Activated naive CD8-positive, alpha-beta T cell treated with anti-CD3 and anti-CD28 coated beads for 36 hours (primary cell): ENCODE data around the gene MYF6. TPM values are rescaled to one million over a fixed set of nuclear protein-coding genes. Genes with fewer than 3 reads are reported as not detected.

Experiments
- DNase-seq: peaks from one replicate; pipeline ENCODE4 v3.0.0; 2021
- H3K27ac Mint-ChIP-seq: one replicate; pipeline ENCODE4 v1.8.0; 2022; ENCODE audit warnings: mild to moderate bottlenecking, moderate library complexity, mixed read lengths
- H3K27me3 Mint-ChIP-seq: one replicate; pipeline ENCODE4 v1.8.0; 2022; ENCODE audit warnings: mild to moderate bottlenecking, mixed read lengths
- H3K36me3 Mint-ChIP-seq: one replicate; pipeline ENCODE4 v1.8.0; 2021; ENCODE audit warnings: mild to moderate bottlenecking, mixed read lengths
- H3K4me1 Mint-ChIP-seq: one replicate; pipeline ENCODE4 v1.8.0; 2021; ENCODE audit warnings: mixed read lengths
- H3K4me3 Mint-ChIP-seq: one replicate; pipeline ENCODE4 v1.8.0; 2022; ENCODE audit warnings: mild to moderate bottlenecking, moderate library complexity, mixed read lengths
- H3K9me3 Mint-ChIP-seq: one replicate; pipeline ENCODE4 v1.8.0; 2022; ENCODE audit warnings: mixed read lengths
- total RNA-seq, 2 experiments: library from RNA; stranded (reverse); gene quantifications; one replicate each; pipeline ENCODE4 v1.2.3, GENCODE V29; 2021

The MYF6 gene
- total RNA-seq, 2 experiments from 2014 or later = not detected

DNA sequence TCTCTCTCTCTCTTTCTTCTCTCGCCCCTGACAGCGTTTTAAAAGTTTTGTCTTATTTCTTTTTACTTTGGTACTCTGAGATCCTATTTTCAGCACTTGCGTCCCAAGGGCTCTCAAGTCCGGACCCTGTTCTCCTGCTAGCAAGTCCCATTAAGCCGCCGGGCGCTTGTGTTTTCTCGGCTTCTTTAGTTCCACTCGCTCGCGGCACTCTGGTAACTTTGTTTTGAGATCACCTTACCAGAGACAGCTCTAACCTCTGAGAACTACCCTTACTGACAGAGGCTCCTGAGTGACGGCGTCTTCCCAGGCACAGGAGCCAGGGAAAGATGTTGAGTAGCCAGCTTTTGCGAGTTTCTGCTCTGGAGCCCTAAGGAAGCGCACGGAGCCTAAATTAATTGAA, 6.6 kb downstream of the MYF6 start:
- Mint-ChIP-seq H3K36me3 (no peaks in the 10 kb centered on the region), H3K27me3 (peaks cover 75% of the 10 kb centered on the region), H3K4me1 (no peaks in the 10 kb centered on the region), H3K9me3 (no peaks in the 10 kb centered on the region), H3K27ac (no peak overlapping the region), H3K4me3 (no peak overlapping the region)
- no peak for DNase-seq

DNA sequence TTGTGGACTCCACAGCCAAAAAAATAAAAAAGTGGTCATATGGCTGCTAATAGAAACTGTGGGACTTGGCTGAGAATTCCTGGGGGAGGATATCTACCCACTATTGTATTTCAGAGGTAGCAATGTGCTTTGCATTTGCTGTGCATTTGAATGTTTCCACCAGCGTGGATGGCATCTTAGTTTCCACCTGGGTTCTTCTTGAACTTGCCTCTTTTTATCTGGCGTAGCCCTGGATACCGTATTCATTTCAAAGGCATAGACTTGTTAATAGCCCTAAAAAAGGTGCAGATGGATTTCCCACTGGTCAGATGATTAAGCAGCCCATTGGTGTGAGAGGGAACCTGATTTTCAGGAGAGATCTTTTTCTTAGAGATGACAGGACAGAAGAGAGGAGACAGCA, 7.4 kb downstream of the MYF6 start:
- no peaks in the 10 kb centered on the region for H3K36me3 Mint-ChIP-seq
- DNase-seq = no peak
- H3K4me1 Mint-ChIP-seq = no peaks in the 10 kb centered on the region
- H3K4me3 Mint-ChIP-seq = no peak overlapping the region
- H3K9me3 Mint-ChIP-seq = no peaks in the 10 kb centered on the region
- H3K27me3 Mint-ChIP-seq = peaks cover 68% of the 10 kb centered on the region
- no peak overlapping the region for H3K27ac Mint-ChIP-seq

DNA sequence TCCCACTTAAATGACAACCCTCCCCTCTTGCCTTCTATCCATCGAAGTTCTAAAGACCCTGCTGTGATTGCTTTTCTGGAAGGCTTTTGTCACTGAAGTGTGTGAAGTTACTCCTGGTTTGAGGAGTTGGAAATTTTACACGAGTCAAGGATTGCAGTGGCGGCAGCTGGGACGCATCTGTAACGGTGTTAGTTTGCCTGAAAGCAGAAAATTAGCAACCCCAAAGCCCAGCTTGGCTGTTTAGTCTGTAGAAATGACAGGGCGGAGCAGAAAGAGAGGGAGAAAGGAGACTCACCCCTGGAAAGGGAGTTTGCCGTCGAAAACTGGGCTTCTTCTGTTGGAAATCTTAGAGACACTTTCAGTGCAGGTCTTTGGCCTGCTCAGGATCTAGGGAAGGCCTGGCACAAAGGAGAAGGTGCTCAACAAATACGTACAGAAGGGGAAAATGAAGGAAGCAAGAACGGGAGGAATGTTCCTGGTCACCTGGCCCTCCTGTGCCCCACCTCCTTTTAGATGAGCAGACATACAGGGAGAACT, 8.3 kb downstream of the MYF6 start:
- Mint-ChIP-seq H3K4me1 (no peaks in the 10 kb centered on the region), H3K36me3 (no peaks in the 10 kb centered on the region), H3K27me3 (peaks cover 58% of the 10 kb centered on the region), H3K9me3 (no peaks in the 10 kb centered on the region), H3K4me3 (no peak overlapping the region), H3K27ac (no peak overlapping the region)
- no peak for DNase-seq

DNA sequence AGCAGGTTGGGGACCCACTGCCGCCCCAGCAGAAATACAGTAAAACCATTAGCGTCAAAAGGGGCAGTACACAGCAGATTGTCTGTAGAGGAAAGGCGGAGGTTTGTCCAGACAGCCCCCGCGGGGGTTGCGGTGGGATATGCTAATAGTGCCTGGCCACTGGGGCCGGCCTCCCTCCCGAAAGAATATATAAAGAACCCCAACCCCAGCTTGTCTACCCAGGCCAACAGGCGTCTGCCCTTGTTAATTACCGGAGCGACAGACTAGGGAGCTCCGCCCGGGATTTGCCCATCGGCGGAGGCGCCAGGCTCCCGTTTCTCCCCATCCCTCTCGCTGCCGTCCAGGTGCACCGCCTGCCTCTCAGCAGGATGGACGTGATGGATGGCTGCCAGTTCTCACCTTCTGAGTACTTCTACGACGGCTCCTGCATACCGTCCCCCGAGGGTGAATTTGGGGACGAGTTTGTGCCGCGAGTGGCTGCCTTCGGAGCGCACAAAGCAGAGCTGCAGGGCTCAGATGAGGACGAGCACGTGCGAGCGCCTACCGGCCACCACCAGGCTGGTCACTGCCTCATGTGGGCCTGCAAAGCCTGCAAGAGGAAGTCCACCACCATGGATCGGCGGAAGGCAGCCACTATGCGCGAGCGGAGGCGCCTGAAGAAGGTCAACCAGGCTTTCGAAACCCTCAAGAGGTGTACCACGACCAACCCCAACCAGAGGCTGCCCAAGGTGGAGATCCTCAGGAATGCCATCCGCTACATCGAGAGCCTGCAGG, 9.4 kb downstream of the MYF6 start, which contains the start of gene MYF5:
Gene MYF5 (plus strand): TSS at position 217 of the 774 bp plus-strand sequence. CDS start 152 bp downstream, at position 369.
- H3K4me3 Mint-ChIP-seq = no peak within 1 kb of the TSS
- DNase-seq = no peak
- H3K27ac Mint-ChIP-seq = no peak within 1 kb of the TSS
- H3K4me1 Mint-ChIP-seq = no peaks in the 10 kb centered on the region
- no peaks in the 10 kb centered on the region for H3K36me3 Mint-ChIP-seq
- peaks cover 52% of the 10 kb centered on the region for H3K27me3 Mint-ChIP-seq
- no peaks in the 10 kb centered on the region for H3K9me3 Mint-ChIP-seq

DNA sequence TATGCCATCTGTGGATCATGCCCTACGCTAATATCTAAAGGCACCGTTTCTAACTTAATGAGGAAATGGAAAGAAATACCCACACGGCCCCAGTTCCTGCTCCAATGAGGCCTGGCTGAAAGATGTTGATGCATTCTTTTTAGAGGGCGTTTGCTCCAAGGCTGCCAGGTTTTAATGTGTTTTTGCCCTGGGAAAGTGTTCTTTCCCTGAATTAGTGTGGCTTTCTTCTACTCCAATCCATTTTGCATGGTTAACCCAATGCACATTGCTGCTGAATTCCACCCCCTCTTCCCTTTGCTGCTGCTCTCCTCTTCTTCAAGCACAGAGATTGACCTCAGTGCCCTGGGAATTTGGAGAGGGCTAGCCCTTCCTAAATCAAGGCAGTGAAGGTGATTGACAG, 10.4 kb downstream of the MYF6 start:
- no peaks in the 10 kb centered on the region for H3K36me3 Mint-ChIP-seq
- no peaks in the 10 kb centered on the region for H3K4me1 Mint-ChIP-seq
- H3K9me3 Mint-ChIP-seq = no peaks in the 10 kb centered on the region
- no peak for DNase-seq
- peaks cover 47% of the 10 kb centered on the region for H3K27me3 Mint-ChIP-seq
- no peak overlapping the region for H3K4me3 Mint-ChIP-seq
- no peak overlapping the region for H3K27ac Mint-ChIP-seq

DNA sequence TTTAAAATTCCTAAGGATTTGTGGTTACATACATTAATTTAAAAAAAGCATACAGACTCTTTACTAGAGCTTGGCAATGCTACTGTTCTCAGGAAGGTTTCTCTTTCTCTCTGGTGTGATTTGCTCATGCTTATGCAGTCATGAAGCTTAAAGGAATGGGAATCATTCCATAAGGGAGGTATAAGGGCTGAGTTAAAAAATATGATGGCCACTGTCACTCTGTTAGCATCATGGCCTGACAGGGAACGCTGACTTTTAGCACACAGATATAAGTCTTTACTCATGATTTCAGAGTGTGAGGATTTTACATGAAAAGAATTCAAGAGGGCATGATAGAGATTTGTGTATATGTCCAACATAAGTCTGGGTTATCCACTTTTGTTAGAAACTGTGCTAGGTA, 13.1 kb downstream of the MYF6 start:
- H3K9me3 Mint-ChIP-seq = no peaks in the 10 kb centered on the region
- no peak overlapping the region for H3K27ac Mint-ChIP-seq
- no peak overlapping the region for H3K4me3 Mint-ChIP-seq
- DNase-seq = no peak
- H3K36me3 Mint-ChIP-seq = no peaks in the 10 kb centered on the region
- H3K27me3 Mint-ChIP-seq = peaks cover 27% of the 10 kb centered on the region
- no peaks in the 10 kb centered on the region for H3K4me1 Mint-ChIP-seq

DNA sequence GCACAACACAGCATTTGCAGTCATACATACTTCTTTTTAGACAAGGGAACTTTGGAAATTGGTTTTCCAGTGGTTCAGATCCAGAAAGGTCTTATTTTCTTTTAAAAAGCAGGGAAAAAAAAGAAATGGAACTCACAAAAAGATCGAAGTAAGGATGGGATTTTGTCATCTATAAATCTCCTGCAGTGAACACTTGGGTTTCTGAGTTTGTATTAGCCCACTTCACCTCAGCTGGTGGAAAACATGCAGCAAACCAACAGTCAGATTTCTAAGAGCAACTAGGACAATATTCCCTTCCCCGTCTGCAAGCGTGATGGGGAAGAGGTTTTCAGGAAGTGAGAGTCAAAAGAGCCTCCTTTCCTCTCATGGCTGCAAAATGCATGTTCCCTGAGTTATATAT, 13.9 kb downstream of the MYF6 start:
- Mint-ChIP-seq H3K9me3 (peaks cover 3% of the 10 kb centered on the region), H3K36me3 (no peaks in the 10 kb centered on the region), H3K27me3 (peaks cover 19% of the 10 kb centered on the region), H3K4me1 (no peaks in the 10 kb centered on the region), H3K27ac (no peak overlapping the region), H3K4me3 (no peak overlapping the region)
- no peak for DNase-seq

DNA sequence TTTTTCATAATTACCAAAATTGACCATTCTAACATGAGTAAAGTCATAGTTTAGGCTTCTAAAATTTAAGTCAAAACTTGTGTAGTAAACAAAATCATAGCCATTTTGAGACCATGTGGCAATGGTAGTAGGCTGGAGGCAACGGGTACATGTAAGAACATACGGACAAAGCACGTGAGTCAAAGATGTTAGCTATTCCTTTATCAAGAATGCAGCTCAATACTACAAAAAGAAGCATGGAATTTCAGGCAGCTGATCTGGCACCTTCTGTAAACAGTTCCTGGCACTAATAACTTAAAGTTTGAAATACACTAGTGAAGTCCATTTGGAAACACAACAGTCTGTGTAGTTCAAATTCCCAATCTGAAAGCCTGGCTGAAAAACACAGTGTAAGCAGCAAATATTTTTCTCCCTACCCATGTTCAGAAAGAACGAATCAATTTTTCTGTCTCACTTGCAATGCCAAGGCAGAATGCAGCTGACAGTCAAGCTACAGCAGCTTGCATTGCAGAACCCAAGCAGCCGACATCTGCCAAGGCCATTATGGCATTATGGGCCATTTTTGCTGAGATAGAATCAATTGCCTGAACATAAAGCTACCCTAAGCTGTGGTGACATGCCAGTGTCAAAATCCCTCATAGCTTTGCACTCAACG, 38.5 kb downstream of the MYF6 start:
- Mint-ChIP-seq H3K4me3 (no peak overlapping the region), H3K36me3 (no peaks in the 10 kb centered on the region), H3K9me3 (no peaks in the 10 kb centered on the region), H3K27me3 (no peaks in the 10 kb centered on the region), H3K27ac (no peak overlapping the region), H3K4me1 (no peaks in the 10 kb centered on the region)
- DNase-seq = no peak

DNA sequence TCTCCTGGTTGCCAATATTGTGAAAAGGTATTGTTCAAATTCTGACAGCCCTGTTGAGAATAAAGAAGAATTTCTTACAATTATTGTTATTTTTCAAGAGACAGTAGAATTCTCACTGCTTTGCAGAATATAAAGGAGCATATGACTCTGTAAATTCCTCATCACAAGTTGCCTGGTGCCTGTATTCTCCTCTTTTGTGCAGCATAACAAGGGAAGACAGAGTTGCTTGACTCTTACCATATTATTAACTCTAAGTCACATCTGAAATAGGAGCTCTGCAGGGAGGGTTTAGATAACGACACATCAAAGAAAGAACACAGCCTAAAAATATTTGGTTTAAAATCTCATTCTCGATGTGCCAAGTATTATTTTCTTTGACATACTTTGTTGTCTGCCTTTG, 40.4 kb downstream of the MYF6 start:
- Mint-ChIP-seq H3K4me3 (no peak overlapping the region), H3K27ac (no peak overlapping the region), H3K36me3 (no peaks in the 10 kb centered on the region), H3K4me1 (no peaks in the 10 kb centered on the region), H3K27me3 (no peaks in the 10 kb centered on the region), H3K9me3 (peaks cover 3% of the 10 kb centered on the region)
- no peak for DNase-seq

DNA sequence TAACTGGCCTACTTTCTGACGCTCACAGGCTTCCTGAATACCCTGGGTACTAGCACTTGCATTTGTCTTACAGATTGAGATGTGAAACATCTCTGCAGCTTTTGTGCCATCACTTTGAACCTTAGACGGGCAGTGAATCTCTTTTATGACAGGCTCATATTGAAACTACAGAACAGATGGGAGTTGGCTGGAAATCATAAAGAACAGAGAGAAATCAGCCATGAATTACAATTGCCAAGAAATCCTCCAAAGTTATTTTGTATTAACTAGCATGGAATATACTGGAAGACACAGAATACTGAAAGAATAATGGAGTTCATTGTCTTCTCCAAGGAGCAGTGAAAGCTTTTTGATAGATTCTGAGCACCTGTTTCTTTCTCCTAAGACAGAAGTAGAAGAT, 42.0 kb downstream of the MYF6 start:
- Mint-ChIP-seq H3K9me3 (peaks cover 3% of the 10 kb centered on the region), H3K4me3 (no peak overlapping the region), H3K27ac (no peak overlapping the region), H3K27me3 (no peaks in the 10 kb centered on the region), H3K4me1 (no peaks in the 10 kb centered on the region), H3K36me3 (no peaks in the 10 kb centered on the region)
- DNase-seq = no peak

DNA sequence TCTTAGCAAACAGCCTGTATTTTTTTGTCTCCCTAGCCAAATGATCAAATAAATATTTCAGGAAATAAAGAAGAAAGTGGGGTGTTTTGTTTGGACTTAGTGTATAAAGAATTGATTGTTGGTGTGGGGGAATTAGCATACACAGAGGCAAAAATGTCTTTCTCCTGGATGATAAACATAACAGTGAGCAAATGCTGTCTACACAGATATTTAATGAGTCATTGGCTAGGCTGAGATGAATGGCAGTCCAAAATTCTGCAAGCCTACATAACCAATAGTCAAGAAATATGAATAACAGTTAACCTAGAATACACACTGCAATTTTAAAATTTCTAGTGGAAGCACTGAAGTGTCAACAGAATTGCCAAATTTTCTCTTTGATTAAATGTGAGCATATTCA, 45.0 kb downstream of the MYF6 start:
- H3K27ac Mint-ChIP-seq = no peak overlapping the region
- H3K9me3 Mint-ChIP-seq = peaks cover 3% of the 10 kb centered on the region
- DNase-seq = no peak
- H3K27me3 Mint-ChIP-seq = no peaks in the 10 kb centered on the region
- no peaks in the 10 kb centered on the region for H3K4me1 Mint-ChIP-seq
- H3K4me3 Mint-ChIP-seq = no peak overlapping the region
- H3K36me3 Mint-ChIP-seq = no peaks in the 10 kb centered on the region

DNA sequence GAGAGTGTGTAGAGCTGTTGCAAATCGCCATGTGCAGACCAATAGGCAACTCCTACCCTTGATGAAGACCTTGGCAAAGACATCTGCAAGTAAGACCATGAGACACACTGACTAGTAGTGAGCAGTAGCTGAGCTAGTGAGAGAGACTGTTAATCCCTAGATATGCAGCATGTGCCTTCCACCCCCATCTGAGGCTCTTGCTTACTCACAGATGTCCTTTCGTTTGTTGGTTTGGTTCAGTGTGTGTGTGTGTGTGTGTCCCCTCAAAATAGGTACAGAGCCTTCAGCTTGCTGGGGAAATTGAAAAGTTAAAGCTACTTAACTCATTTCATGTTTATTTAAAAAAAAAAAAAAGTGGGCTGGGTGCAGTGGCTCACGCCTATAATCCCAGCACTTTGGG, 46.8 kb downstream of the MYF6 start:
- Mint-ChIP-seq H3K9me3 (peaks cover 3% of the 10 kb centered on the region), H3K27ac (no peak overlapping the region), H3K36me3 (no peaks in the 10 kb centered on the region), H3K4me3 (no peak overlapping the region), H3K4me1 (no peaks in the 10 kb centered on the region), H3K27me3 (no peaks in the 10 kb centered on the region)
- no peak for DNase-seq

DNA sequence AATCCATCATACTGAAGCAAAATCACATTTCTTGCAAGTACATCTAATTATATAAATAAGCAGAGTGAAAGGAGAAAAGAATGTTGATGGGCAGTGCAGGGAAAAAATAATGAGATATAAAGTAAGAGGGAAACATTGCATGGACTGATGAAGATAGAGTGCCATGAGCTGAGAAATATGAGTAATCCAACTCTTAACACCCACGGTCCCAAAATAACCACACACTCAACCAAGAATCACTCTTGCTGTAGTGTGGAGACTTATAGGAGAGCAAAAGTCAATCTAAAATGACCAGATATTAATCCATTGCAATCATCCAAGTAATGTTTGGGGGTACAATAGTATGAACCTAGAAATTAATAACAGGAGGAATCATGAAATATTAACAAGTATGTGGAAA, 49.4 kb downstream of the MYF6 start:
- no peak for DNase-seq
- Mint-ChIP-seq H3K4me1 (no peaks in the 10 kb centered on the region), H3K9me3 (no peaks in the 10 kb centered on the region), H3K27ac (no peak overlapping the region), H3K27me3 (no peaks in the 10 kb centered on the region), H3K4me3 (no peak overlapping the region), H3K36me3 (no peaks in the 10 kb centered on the region)
